NCI-H510A treated with DMSO at 0.1 percent for 48 hours (cell line): Measurements from ENCODE around the gene SMAD7.
"Not testable (repeated sequence)": the region's sequence is repeated elsewhere in the genome, so short reads cannot be mapped to it uniquely, and the experiment has no call there.

Source experiments
- DNase-seq: peaks from one replicate; lab custom pipeline; 2025; lab: John Stamatoyannopoulos, UW

The SMAD7 gene

DNA sequence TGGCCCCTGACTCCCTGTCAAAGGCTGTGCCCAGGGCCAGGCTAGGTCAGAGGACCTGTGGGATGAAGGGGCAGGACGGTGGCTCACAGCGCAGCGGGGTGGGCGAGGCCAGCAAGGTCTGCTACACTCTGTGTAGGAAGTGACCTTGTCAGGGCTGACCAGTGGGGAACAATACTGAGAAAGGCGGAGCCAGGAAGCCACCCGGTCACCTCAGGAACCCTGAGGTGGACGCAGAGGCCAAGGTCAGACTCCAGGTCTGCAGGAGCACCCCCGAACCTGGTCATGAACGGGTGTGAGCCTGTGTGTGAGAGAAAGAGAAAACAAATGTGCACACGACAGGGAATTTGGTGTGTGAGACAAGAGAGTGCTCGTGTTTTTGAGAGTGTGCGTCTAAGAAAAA is 72.3 kb downstream of the SMAD7 start:
- DNase-seq, result no peak

DNA sequence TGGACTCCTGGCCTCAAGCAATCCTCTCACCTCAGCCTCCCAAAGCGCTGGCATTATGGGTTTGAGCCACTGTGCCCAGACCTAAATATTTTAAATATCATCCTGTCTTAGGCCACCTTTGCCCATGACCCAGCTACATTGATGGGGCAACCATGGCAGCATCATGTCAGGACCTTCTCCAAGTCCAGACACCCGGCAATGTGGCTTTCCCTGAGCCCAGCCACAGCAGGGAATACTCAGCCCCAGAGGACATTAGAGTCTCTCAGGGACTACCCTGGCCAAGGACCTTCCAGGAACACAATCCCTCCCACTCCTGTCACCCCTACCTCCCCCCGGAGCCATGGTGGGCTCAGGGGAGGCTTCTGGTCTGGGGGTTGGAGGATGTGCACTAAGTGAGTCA is 72.8 kb downstream of the SMAD7 start:
- no peak for DNase-seq

- DNase-seq, result no peak
These were observed 74.2 kb downstream of the SMAD7 start for GRCh38 chr18:48876590-48876989.

DNA sequence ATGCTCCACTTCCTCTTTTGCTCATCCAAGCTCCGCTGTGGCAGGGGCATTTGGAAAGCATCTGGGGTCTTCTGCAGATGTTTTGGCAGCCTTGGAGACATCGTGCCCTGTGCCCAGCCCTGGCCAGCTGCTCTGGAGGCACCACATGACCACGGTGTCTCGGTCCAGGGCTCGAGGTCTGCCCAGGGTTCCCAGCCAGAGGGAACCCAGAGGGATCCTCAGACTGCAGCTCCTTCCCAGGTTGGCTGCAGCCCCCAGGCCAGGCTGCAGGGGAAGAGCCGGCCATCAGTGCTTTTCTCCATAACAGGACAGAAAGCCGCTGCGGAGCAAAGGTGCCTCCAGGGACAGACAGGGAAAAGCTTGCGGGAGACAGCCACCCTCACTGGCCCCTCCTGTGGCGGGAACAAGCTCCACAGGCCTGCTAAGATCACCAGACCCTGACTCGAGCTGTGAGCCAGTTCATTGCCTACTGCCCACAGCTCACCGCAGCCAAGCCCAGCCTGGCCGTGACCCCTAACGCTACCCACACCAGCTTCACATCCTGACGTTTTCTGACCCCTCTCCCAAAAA is 74.7 kb downstream of the SMAD7 start:
- DNase-seq, result no peak

GRCh38 chr18:48875314-48875941 is 75.3 kb downstream of the SMAD7 start:
- no peak for DNase-seq

- DNase-seq, result no peak
These were observed 76.0 kb downstream of the SMAD7 start for GRCh38 chr18:48874701-48875162.

DNA sequence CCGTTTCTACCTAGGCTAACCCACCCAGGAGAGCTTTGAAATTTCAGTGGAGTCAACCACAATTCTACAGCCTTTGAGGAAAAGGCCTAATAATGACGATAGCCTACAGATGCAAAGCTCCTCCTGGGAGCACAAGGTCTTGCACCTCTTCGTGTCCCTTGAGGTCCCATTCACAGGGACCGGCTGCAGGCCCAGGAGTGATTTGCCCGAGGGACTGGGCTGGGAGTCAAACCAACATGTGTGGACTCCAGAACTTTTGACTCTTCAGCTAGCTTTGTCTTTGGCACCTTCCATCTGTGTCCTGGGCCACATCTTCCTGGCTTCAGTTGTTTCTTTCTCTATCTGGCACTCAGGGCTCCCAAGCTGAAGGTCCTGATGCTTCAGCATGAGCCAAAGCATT is 76.5 kb downstream of the SMAD7 start:
- DNase-seq, result no peak

GRCh38 chr18:48872234-48873145 is 78.3 kb downstream of the SMAD7 start:
- DNase-seq, result no peak

DNA sequence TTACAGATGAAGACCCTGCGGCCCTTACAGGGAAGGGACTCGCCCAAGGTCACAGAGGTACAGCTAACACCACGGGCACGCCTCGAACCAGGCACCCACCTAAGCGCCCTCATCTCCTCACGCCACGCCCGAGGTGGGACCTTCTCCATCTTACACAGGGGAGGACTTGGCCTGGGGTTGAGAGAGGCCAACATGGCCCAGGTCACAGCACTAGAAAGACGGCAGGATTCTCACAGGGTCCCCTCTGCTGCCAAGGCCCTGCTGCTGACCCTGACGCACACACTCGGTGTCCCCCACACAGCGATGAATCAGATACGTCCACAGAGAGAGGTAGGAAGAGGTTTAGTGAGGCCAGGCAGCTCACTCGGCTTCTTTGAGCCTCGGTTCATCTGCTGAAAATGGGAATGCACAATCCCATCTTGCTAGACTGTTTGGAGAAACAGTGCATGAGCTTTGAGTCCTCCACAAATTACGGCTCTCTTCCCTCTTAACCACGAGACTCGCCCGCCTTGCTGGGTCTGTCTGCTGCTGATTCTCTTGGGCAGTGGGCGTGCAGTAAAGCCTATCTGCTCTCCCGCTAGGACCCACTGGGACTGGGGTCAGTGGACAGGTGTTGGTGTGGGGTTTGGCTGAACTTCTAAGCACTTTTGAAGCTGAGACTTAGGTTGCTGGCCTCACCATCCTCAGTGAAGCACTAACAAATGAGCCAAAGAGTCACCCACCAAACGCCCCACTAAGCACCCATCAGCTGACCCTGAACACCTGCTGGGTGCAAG is 79.2 kb downstream of the SMAD7 start:
- no peak for DNase-seq

- DNase-seq, result not testable (repeated sequence)
These were observed 79.8 kb downstream of the SMAD7 start for GRCh38 chr18:48870926-48871325.
